AG10803 (cell line): ENCODE data around the gene EVPL.

Experiments used
- DNase-seq: peaks from one replicate; pipeline ENCODE4 v3.0.0; 2010; ENCODE audit warnings: low read depth
- H3K4me3 ChIP-seq: 2 replicates; pipeline ENCODE4 v1.5.1; 2011; ENCODE audit warnings: mild to moderate bottlenecking, low read length, control low read depth
- TF ChIP-seq, protein P1 (sequence below): conservative IDR thresholded peaks from 2 replicates; pipeline ENCODE4 v1.5.1; 2011; ENCODE audit warnings: mild to moderate bottlenecking, low read length, control low read depth, inconsistent platforms

The EVPL gene

DNA sequence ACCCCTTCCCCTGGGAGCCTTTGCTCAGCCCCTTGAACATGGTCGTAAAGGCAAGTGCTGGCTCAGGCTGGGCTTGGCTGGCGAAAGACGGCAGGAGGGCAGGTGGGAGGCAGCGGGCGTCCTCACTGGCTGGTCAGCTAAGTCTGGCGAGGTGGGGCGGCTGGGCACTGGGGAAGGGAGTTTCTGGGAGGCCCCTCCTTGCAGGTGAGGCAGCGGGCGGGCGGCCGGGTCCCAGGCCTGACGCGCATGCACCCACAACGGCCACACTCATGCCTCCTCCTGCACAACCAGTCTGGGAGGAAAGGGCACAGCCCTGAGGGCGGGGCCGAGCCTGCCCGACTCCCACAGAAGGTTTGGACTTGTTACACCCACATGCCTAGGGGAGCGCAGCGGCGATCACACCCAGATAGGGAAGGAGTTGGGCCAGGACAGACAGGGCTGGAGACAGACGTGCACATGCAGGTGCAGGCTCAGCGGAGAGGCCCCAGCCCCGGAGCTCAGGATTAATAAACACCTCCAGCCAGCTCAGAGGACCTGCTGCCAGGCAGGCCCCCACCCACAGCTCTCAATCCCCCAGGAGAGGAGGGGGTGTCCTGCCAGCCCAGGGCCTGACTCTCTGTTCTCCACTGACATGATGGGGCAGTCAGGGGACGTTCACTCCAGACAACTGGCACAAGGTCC lies at the start of gene EVPL:
TSS of gene EVPL (minus strand) at position 148 of the 681 bp plus-strand sequence. CDS start at position 40, 108 bp downstream.
- no peak for DNase-seq
- TF ChIP-seq, protein P1, sequence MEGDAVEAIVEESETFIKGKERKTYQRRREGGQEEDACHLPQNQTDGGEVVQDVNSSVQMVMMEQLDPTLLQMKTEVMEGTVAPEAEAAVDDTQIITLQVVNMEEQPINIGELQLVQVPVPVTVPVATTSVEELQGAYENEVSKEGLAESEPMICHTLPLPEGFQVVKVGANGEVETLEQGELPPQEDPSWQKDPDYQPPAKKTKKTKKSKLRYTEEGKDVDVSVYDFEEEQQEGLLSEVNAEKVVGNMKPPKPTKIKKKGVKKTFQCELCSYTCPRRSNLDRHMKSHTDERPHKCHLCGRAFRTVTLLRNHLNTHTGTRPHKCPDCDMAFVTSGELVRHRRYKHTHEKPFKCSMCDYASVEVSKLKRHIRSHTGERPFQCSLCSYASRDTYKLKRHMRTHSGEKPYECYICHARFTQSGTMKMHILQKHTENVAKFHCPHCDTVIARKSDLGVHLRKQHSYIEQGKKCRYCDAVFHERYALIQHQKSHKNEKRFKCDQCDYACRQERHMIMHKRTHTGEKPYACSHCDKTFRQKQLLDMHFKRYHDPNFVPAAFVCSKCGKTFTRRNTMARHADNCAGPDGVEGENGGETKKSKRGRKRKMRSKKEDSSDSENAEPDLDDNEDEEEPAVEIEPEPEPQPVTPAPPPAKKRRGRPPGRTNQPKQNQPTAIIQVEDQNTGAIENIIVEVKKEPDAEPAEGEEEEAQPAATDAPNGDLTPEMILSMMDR, result no peak
- no peak within 1 kb of the TSS for H3K4me3 ChIP-seq

DNA sequence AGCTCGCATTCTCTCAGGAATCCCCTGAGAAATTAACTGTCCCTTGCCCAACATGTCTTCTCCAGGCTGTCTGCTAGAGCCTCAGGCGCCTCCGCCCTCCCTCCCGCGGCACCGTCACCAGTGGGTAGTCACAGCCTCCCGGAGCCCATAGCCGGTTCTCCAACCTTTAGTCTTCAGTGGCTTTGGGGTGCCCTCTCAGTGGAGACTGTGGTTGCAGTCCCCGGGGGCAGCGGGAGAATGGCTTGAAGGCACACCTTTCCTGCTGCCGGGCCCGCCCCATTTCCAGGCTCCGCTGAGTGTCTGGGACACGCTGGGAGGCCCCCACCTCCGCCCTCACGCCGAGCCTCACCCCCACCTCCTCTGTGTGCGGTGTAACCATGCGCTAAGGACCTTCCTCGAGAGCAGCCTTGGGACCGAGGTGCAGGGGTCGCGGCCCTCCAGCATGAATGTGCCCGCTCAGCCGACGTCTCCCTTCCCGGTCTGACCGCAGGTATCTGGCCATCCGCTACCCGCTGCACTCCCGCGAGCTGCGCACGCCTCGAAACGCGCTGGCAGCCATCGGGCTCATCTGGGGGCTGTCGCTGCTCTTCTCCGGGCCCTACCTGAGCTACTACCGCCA lies 49.1 kb upstream of the EVPL start:
- TF ChIP-seq, protein P1, result no peak
- no peak overlapping the region for H3K4me3 ChIP-seq
- DNase-seq, result no peak

DNA sequence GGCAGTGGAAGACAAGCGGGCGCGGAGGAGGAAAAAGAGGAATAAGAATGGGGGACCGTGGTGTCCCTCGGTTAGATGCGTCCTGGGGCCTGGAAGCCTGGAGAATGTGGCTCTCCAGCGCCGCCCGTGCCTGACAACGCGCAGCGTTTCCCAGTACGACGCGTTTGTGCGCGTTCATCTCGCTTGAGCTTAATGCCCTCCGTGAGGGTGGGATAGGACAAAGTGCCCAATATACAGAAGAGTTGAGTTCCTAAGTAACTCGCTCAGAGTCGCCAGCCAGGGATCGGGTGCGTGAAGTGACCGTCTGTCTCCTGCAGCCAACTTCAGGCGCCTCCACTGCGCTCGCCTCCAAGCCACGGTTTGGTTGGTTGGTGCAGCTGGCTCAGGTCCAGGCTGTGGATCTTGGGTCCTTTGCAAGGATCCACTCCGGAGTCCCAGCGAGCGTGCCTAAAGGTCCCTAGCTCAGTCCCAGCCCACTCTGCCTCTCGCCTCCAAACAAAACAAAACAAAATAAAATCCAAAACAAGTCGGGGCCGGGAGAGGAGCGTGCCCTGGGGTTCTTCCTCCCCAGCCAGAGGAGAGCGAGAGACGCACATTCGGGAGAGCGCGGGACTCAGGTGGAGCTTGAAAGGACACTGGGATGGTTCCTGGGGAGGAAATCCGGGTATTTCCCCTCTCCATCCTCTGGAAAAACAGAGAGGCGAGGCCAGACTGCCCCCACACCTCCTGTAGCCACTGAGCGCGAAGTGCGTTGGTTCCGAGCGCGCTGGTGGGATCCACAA lies 48.4 kb upstream of the EVPL start:
- H3K4me3 ChIP-seq, result no peak overlapping the region
- no peak for DNase-seq
- TF ChIP-seq, protein P1, result no peak

DNA sequence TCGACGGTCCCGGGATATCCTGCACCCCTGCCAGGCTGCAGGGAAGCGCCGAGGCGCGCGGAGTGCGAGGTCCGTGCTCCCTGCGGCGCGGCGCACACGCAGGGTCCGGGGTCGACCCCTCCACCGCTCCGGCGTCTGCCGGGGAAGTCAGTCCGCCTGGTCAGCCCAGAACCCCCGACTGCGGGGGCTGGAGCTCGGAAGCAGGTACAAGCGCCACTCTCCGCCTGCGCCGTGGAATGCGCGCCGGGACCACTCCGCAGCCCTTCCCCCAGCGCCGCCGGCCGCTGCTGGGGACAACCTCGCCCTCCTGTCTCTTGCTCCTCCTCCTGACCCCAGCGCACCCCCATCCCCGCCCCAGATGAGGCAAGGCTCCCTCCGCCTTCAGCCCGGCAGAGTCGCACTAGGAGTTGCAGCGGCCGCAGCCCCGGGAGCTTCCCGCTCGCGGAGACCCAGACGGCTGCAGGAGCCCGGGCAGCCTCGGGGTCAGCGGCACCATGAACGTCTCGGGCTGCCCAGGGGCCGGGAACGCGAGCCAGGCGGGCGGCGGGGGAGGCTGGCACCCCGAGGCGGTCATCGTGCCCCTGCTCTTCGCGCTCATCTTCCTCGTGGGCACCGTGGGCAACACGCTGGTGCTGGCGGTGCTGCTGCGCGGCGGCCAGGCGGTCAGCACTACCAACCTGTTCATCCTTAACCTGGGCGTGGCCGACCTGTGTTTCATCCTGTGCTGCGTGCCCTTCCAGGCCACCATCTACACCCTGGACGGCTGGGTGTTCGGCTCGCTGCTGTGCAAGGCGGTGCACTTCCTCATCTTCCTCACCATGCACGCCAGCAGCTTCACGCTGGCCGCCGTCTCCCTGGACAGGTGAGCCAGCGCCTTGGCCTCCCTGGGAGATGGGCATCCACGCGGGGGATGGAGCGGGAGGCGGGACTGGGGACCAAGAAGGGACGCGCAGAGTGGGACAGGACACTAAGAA lies 47.6 kb upstream of the EVPL start, which contains the start of gene GALR2:
TSS of gene GALR2 (plus strand) at position 392 of the 974 bp plus-strand sequence. CDS start at position 495, 103 bp downstream.
- TF ChIP-seq, protein P1, result no peak
- H3K4me3 ChIP-seq, result no peak within 1 kb of the TSS
- no peak for DNase-seq

DNA sequence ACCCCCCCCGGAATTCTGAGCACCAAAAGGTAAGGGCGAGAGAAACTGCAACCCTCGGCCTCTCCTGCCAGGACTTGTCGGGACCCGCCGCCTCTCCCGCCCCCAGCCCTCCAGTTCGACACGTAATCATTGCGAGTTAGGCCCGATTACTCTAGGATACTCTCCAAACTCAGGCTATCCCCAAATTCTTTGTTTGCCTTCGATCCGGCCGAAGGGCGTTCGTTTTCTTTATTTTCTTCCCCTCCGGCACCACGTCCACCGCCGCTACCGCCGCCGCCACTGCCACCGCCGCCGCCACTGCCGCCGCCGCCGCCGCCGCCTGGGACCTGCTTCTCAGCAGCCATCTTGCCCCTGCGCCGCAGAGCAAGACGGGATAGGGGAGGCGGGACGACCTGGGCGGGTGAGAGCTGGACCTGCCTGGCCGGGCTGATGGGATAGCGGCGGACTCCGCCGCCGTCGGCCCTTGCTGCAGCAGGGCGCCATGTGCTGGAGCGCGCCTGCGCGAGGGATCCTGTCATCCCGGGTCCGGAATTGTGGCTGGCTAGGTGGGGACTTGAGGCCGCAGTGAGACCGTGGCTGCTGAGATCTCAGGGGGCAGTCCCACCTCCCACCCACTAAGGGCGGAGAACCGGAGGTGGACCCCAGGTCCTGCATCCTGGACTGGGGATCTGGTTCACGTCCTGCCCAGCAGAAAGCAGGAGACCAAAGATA lies 45.2 kb upstream of the EVPL start, which contains the start of gene SRP68:
TSS of gene SRP68 (minus strand) at position 370 of the 711 bp plus-strand sequence. CDS start at position 344, 26 bp downstream.
- peak; percentile 91 for DNase-seq
- TF ChIP-seq, protein P1, result no peak
- peak within 1 kb of the TSS; percentile 98 for H3K4me3 ChIP-seq
